Measurements from ENCODE around the gene CDK9. TPM values are rescaled to one million over a fixed set of nuclear protein-coding genes. Genes with fewer than 3 reads are reported as not detected.

CDK9 gene
- total RNA-seq, 3 donors from 2014 or later (not counting 1 experiment from before 2014, with no cell fraction given), result 181 to 207 (median 188) TPM

DNA sequence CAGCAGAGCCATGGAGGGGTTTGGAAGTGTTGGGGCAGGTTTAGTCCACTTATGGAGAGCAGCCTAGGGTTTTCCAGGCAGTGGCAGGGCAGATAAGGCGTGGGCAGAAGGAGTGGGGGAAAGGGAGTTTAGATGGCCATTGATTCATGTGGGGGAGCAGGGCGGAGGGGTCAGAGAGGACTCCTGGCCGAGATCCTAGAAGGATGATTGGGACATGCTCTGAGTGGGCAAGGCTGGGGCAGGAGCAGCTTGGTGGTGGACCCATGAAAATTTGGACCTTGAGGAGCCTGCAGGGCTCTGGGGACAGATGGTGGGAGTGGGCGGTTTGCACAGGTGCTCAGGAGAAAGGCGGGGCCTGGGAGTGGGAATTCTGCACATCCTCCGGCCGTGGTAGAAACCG, 32.7 kb upstream of the CDK9 start:
- peaks cover 7% of the 10 kb centered on the region for H3K36me3 Mint-ChIP-seq
- TF ChIP-seq, protein P1, sequence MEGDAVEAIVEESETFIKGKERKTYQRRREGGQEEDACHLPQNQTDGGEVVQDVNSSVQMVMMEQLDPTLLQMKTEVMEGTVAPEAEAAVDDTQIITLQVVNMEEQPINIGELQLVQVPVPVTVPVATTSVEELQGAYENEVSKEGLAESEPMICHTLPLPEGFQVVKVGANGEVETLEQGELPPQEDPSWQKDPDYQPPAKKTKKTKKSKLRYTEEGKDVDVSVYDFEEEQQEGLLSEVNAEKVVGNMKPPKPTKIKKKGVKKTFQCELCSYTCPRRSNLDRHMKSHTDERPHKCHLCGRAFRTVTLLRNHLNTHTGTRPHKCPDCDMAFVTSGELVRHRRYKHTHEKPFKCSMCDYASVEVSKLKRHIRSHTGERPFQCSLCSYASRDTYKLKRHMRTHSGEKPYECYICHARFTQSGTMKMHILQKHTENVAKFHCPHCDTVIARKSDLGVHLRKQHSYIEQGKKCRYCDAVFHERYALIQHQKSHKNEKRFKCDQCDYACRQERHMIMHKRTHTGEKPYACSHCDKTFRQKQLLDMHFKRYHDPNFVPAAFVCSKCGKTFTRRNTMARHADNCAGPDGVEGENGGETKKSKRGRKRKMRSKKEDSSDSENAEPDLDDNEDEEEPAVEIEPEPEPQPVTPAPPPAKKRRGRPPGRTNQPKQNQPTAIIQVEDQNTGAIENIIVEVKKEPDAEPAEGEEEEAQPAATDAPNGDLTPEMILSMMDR (IDR thresholded peaks at IDR 0.05), result no peak
- no peak overlapping the region for H3K27ac ChIP-seq (ENCODE audit: low read length)
- no peak overlapping the region for H3K4me3 ChIP-seq (ENCODE audit: low read length)
- H3K27ac Mint-ChIP-seq, result peak overlapping the region; percentile 63 to 76
- H3K9me3 Mint-ChIP-seq, result no peaks in the 10 kb centered on the region
- ATAC-seq (no peak), DNase-seq (no peak)
- peaks cover 5 to 27% of the 10 kb centered on the region in 2 donors for H3K4me1 Mint-ChIP-seq
- peaks cover 4% of the 10 kb centered on the region for H3K4me1 ChIP-seq (ENCODE audit: control insufficient read depth, insufficient read depth, low read length)
- no peaks in the 10 kb centered on the region for H3K27me3 Mint-ChIP-seq (ENCODE audit: low read depth in 2 of 2)
- H3K4me3 Mint-ChIP-seq, result no peak overlapping the region
- 92% methylated on average over 8 of the region's 8 CpGs for WGBS (ENCODE audit: insufficient coverage)
- H3K9me3 ChIP-seq (ENCODE audit: control insufficient read depth, insufficient read depth, low read length), result no peaks in the 10 kb centered on the region
- intact Hi-C loops (cut with micrococcal nuclease), result no loop called here
- H3K27me3 ChIP-seq (ENCODE audit: control insufficient read depth, insufficient read depth, low read length), result no peaks in the 10 kb centered on the region
- H3K36me3 ChIP-seq (ENCODE audit: control insufficient read depth, insufficient read depth, low read length), result peaks cover 61% of the 10 kb centered on the region

DNA sequence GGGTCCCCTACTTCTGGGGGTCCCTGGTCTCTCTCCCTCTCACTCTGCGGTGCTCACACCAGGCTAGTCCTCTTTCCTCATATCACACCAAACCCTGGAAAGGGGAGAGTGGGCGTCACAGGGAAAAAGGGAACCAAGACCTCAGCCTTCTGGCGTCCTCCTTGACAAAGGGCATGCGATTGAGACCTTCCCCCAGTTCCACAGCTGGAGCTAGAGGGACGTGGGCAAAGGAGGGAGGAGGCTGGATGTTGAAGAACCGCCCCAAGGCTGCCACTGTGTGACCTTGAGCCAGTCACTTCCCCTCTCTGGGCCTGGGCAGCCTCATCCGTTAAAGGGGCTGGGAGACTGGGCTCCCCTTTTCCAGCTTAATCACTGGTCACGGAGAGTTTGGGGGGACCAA, 32.2 kb upstream of the CDK9 start:
- Mint-ChIP-seq H3K36me3 (peaks cover 7% of the 10 kb centered on the region), H3K27me3 (ENCODE audit: low read depth in 2 of 2) (no peaks in the 10 kb centered on the region), H3K4me1 (peaks cover 5 to 29% of the 10 kb centered on the region in 2 donors), H3K4me3 (no peak overlapping the region), H3K27ac (no peak overlapping the region), H3K9me3 (no peaks in the 10 kb centered on the region)
- Histone ChIP-seq H3K4me1 (ENCODE audit: control insufficient read depth, insufficient read depth, low read length) (no peaks in the 10 kb centered on the region), H3K27me3 (ENCODE audit: control insufficient read depth, insufficient read depth, low read length) (no peaks in the 10 kb centered on the region), H3K36me3 (ENCODE audit: control insufficient read depth, insufficient read depth, low read length) (peaks cover 60% of the 10 kb centered on the region), H3K9me3 (ENCODE audit: control insufficient read depth, insufficient read depth, low read length) (no peaks in the 10 kb centered on the region), H3K27ac (ENCODE audit: low read length) (no peak overlapping the region), H3K4me3 (ENCODE audit: low read length) (no peak overlapping the region)
- no peak for ATAC-seq
- DNase-seq, result no peak
- WGBS (ENCODE audit: insufficient coverage), result 92% methylated on average over 8 of the region's 8 CpGs
- TF ChIP-seq, protein P1 (IDR thresholded peaks at IDR 0.05), result no peak
- intact Hi-C loops (cut with micrococcal nuclease), result no loop called here

DNA sequence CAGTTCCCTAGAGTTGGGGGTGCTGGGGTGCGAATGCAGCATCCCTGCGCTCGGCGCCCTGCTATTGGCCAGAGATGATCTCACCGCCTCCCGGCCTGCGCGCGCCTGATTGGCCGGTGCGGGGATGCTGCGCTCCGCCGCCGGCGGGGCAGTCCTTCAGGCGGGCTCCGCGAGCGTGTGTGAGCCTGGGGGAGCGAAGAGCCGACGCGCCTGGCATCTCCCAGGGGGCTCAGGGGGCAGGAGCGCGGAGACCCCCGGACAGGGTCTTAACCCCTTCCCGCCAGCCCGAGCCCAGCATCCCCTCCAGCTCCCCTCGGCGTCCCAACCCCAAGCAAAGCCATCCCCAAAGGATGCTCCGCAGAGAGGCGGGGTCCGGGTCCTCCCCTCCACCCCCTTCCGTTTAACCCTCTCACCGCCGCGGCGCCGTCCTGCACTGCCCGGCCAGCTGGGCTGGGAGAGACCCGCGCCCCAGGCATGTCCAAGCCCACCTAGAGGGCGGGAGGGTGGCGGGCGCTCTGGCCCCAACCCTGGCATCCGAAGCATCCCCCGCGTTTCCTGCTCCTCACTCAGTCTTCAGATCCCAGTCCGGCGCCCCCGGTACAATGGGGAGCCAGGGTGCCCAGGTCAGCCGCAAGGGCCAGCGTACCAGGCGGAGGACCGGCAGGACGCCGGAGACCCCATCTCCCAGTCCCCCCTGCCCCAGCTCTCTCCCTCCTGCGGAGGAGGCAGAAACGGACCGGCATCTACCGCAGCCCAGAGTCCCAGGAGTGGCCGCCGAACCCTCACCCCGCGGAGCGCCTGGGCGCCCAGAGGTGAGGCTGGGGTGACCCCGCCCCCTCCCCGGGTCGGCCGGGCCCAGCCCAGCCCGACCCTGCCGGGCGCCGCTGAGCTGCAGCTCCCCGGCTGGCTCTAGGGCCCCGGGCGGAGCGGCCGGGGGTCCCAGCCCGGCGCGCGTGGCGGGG, 31.5 kb upstream of the CDK9 start:
- H3K27me3 ChIP-seq (ENCODE audit: control insufficient read depth, insufficient read depth, low read length), result no peaks in the 10 kb centered on the region
- H3K4me1 Mint-ChIP-seq, result peaks cover 5 to 32% of the 10 kb centered on the region in 2 donors
- H3K9me3 ChIP-seq (ENCODE audit: control insufficient read depth, insufficient read depth, low read length), result no peaks in the 10 kb centered on the region
- DNase-seq (no peak), ATAC-seq (no peak)
- H3K4me3 ChIP-seq (ENCODE audit: low read length), result no peak overlapping the region
- H3K36me3 ChIP-seq (ENCODE audit: control insufficient read depth, insufficient read depth, low read length), result peaks cover 58% of the 10 kb centered on the region
- H3K9me3 Mint-ChIP-seq, result no peaks in the 10 kb centered on the region
- H3K27me3 Mint-ChIP-seq (ENCODE audit: low read depth in 2 of 2), result no peaks in the 10 kb centered on the region
- intact Hi-C loops (cut with micrococcal nuclease), result no loop called here
- no peak overlapping the region for H3K27ac ChIP-seq (ENCODE audit: low read length)
- no peak overlapping the region for H3K4me3 Mint-ChIP-seq
- TF ChIP-seq, protein P1 (IDR thresholded peaks at IDR 0.05), result no peak
- H3K4me1 ChIP-seq (ENCODE audit: control insufficient read depth, insufficient read depth, low read length), result no peaks in the 10 kb centered on the region
- peaks cover 7% of the 10 kb centered on the region for H3K36me3 Mint-ChIP-seq
- no peak overlapping the region for H3K27ac Mint-ChIP-seq
- 96% methylated on average over 86 of the region's 86 CpGs for WGBS (ENCODE audit: insufficient coverage)
